LoVo (cell line): Measurements from ENCODE around the gene GBGT1.

Source experiments
- DNase-seq: peaks from one replicate; pipeline ENCODE4 v3.0.0-alpha.2; 2016; ENCODE audit warnings: low spot score

Gene GBGT1

GRCh38 chr9:133125941-133126696 lies 37.6 kb downstream of the GBGT1 start:
- no peak for DNase-seq

GRCh38 chr9:133124907-133125275 lies 38.8 kb downstream of the GBGT1 start:
- no peak for DNase-seq

GRCh38 chr9:133124123-133124906 lies 39.4 kb downstream of the GBGT1 start:
- DNase-seq: no peak

- DNase-seq: no peak
These were observed 40.6 kb downstream of the GBGT1 start for GRCh38 chr9:133122935-133123611.

GRCh38 chr9:133122605-133122934 lies 41.1 kb downstream of the GBGT1 start:
- DNase-seq: no peak

GRCh38 chr9:133121915-133122550 lies 41.7 kb downstream of the GBGT1 start:
- DNase-seq: no peak

- DNase-seq: peak; percentile 87
These were observed 42.4 kb downstream of the GBGT1 start, which contains the start of gene RALGDS for GRCh38 chr9:133121198-133121914. RALGDS (minus strand) TSS chr9:133121240; CDS start chr9:133121154, 86 bp downstream.

GRCh38 chr9:133120501-133121197 lies 43.1 kb downstream of the GBGT1 start:
- DNase-seq: no peak

GRCh38 chr9:133119846-133120500 lies 43.7 kb downstream of the GBGT1 start:
- DNase-seq: no peak

GRCh38 chr9:133119103-133119845 lies 44.4 kb downstream of the GBGT1 start:
- no peak for DNase-seq

GRCh38 chr9:133118568-133118967 lies 45.1 kb downstream of the GBGT1 start:
- no peak for DNase-seq

GRCh38 chr9:133118179-133118520 lies 45.6 kb downstream of the GBGT1 start:
- no peak for DNase-seq

GRCh38 chr9:133117271-133118178 lies 46.2 kb downstream of the GBGT1 start:
- DNase-seq: no peak

- DNase-seq: no peak
These were observed 47.1 kb downstream of the GBGT1 start for GRCh38 chr9:133116346-133117231.

GRCh38 chr9:133115604-133116345 lies 47.9 kb downstream of the GBGT1 start:
- no peak for DNase-seq

GRCh38 chr9:133114886-133115603 lies 48.7 kb downstream of the GBGT1 start:
- DNase-seq: no peak
